Measurements from ENCODE around the gene CUL3.
"Not testable (repeated sequence)": the region's sequence is repeated elsewhere in the genome, so short reads cannot be mapped to it uniquely, and the experiment has no call there.

The CUL3 gene

GRCh38 chr2:224532931-224533330, 52.2 kb downstream of the CUL3 start:
- DNase-seq, result no peak

- DNase-seq, result no peak
Measured at GRCh38 chr2:224532441-224532840, 52.7 kb downstream of the CUL3 start.

- no peak for DNase-seq
Measured at GRCh38 chr2:224528171-224528570, 57.0 kb downstream of the CUL3 start.

- DNase-seq, result no peak
Measured at GRCh38 chr2:224525774-224526173, 59.4 kb downstream of the CUL3 start.

DNA sequence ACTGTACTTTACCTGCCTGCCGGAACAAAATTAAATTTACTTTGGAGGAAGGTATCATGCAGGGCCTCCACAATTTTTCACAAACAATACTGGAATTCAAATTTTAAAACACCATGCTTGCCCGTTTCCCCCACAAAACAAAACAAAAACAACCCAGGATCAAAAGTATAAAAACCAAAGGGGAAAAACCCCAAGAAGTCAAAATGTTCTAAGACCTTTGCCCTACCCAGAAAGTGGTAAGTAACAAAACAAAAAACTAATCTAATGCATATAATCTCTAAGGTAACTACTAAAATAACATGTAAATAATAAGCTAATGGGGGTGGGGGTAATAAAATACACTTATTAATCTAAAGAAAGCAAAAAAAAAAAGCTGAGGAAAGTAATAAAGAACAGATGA, 60.5 kb downstream of the CUL3 start:
- DNase-seq, result no peak

- no peak for DNase-seq
Measured at GRCh38 chr2:224523626-224524577, 61.3 kb downstream of the CUL3 start.

DNA sequence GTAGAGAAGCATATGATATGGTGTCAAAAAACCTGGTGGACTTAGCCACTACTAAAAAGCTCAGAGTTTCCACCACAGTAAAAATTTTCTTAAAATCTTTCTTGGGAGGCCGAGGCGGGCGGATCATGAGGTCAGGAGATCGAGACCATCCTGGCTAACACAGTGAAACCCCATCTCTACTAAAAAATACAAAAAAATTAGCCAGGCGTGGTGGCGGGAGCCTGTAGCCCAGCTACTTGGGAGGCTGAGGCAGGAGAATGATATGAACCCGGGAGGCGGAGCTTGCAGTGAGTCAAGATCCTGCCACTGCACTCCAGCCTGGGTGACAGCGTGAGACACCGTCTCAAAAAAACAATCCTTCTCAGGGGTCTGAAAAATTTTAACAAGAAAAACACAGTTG, 62.7 kb downstream of the CUL3 start:
- not testable (repeated sequence) for DNase-seq

- no peak for DNase-seq
Measured at GRCh38 chr2:224520064-224520463, 65.1 kb downstream of the CUL3 start.

GRCh38 chr2:224518806-224519580, 66.2 kb downstream of the CUL3 start:
- no peak for DNase-seq

- no peak for DNase-seq
Measured at GRCh38 chr2:224517963-224518362, 67.2 kb downstream of the CUL3 start.

- not testable (repeated sequence) for DNase-seq
Measured at GRCh38 chr2:224516393-224516792, 68.8 kb downstream of the CUL3 start.

DNA sequence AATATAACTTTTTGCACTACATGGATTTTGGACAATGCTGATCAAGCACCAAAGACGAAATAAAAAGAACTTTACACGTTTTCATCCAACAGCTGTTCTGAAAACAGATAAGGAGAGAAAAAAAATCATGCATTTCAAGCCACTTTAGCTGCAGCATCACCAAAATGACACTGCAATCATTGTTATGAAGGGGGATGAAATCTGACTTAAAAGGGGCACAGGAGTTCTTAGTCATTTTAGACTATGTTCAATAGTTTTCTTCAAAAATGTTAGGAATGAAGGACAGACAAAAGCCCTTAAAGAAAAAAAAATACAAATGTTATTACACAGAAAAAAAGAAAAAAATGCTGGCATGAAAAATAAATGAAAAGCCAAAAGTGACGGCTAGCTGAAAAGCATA, 71.2 kb downstream of the CUL3 start:
- DNase-seq, result no peak

DNA sequence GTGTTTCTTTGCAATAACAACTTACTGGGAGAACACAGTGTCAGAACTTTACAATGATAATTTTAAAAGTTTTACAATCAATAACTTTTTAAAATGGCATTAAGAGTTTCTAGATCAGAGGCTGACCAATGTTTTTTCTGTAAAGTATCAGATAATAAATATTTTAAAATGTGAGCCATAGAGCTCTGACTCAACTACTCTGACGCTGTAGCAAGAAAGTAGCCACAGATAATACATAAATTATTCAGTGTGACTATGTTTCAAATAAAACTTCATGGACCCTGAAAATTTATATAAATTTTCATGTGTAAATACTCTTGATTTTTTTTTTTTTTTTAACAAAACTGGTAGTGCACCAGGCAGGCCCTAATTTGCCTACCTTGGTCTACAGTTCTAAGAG, 77.4 kb downstream of the CUL3 start:
- no peak for DNase-seq

DNA sequence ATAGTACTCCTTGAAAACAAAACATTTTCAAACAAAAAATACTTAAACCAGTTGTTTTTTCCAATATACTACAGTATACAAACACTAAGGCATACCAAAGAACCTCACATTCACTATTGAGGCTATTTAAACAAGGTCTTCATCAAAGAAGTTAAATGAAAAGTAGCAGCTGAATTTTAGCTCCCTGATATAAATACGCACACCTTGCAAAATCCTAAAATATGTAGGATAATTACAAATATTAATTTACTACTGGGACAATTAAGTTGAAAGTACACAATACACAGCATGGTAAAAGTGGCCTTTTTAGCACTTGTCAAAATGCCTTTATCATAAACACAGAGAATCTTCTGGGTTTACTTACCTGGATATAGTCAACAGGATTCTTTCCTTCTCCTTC, 78.7 kb downstream of the CUL3 start:
- no peak for DNase-seq

DNA sequence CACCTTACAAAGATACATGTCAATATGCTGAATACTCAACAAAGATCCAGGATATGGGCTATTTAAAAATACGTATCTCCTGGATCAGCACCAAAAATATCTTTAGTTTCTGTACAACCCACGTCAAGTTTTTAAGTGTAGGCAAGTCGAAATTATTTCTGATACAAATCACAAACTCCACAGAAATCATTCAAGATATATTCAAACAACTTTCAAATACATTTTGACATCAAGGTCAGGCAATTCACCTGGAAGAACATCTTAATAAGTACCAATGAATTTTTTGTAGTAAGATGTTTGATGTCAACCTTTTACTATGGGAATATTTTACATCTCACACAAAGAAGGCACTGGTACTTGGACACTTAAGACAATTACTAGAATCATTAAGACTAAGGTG, 86.2 kb downstream of the CUL3 start:
- DNase-seq, result no peak

DNA sequence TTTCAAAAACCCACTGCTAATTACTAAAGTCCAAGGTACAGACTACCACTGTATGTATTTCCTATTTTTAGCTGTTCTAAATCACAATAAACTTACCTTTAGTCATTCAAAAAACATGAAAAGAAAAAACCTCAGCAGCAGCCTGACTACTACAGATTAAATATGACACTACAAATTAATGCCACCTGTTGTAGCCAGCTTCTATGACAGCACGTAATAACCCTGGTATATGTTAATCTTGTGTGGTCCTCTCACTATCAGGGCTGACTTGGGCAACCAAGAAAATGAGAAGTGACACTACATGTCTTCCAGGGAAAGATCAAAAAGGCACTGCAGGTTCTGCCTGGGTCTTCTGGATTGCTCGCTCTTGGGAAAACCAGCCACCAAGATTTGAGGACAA, 92.6 kb downstream of the CUL3 start:
- DNase-seq, result no peak

GRCh38 chr2:224487940-224488339, 97.2 kb downstream of the CUL3 start:
- not testable (repeated sequence) for DNase-seq

GRCh38 chr2:224485081-224486014, 99.8 kb downstream of the CUL3 start:
- not testable (repeated sequence) for DNase-seq

DNA sequence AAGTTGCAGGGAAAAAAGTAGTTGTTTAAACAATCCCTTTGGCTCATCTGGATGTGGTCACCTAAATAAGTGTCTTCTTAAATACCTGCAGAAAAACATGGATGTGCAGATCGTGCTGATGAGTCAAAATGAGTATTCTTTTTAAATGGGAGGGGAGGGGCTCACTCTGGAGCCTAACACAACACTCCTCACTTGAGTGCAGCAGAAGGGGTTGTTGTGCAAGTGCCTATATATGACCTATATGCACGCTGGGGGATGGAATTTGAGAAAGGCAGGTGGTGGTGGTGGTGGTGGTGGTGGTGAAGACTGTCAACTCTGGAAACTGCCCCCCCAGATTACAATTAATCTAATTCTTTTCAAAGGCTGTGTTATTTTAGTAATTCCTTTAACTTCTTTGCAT, 105.3 kb downstream of the CUL3 start:
- no peak for DNase-seq

- no peak for DNase-seq
Measured at GRCh38 chr2:224472827-224473226, 112.3 kb downstream of the CUL3 start.

DNA sequence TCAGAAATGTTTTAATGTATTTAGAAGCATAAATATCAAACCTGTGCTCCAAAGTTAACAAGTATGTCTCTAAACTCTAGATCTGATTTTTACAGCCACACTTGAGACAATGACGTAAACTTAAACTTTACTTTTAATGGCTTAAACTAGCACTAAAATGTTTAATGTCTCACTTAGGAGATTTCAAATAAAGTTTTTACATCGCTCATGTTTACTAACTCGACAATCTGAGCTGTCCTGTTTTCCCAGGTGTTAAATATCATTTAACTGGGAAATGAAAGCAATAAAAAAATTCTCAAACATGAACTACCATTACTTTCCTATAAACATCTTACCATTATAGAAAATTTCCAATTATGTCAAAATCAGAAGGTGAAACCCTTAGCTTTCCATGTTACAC, 113.0 kb downstream of the CUL3 start:
- no peak for DNase-seq

GRCh38 chr2:224469374-224469964, 115.7 kb downstream of the CUL3 start:
- no peak for DNase-seq
